ENCODE data around the gene UBE2E2.
"Not testable (repeated sequence)": the region's sequence is repeated elsewhere in the genome, so short reads cannot be mapped to it uniquely, and the experiment has no call there.

The UBE2E2 gene

DNA sequence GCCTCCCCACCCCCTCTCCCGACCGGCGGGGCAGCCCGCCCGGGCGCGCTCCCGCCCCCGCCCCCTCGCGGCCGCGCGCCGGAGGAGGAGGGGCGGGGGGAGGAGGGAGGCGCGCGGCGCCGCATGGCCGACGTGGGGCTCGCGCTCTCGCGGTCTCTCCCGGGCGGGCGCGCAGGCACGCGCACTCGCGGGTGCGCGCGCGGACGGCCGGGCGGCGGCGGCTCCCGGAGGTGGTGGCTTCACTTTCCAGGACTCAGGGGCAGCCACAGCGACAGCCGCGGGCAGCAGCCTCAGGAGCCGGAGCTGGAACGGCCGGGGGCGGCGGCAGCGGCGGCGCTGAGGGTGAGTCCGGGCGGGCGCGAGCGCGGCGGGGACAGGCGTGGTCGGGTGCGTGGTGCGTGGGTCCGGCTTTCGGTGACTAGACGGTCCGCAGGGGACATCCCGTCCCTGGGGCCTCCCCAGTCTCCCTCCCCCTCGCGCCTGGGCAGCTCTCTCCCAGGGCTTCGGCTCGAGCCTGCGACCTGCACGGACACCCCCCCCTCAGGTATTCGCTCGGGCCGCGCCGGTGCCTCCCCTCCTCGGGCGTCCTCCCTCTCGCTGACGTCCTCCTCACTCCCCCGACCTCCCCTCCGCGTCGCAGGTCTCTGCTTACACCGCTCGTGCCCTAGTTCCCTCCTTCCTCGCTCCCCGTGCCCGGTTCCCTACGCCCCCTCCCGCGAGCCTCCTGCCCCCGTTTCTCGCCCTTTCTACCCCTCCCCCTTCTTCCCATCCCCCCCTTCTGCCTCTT is at the start of gene UBE2E2:
UBE2E2 (plus strand) TSS at position 407 of the 787 bp plus-strand sequence.
- peak in 52 of 56 donors; percentile 18 to 85 (median 68) for DNase-seq

- no peak for DNase-seq
These were observed 49.7 kb upstream of the UBE2E2 start for GRCh38 chr3:23153436-23153835.

- DNase-seq: no peak
These were observed 45.8 kb upstream of the UBE2E2 start for GRCh38 chr3:23157331-23157730.

- no peak for DNase-seq
These were observed 43.2 kb upstream of the UBE2E2 start for GRCh38 chr3:23159929-23160328.

- no peak for DNase-seq
These were observed 41.8 kb upstream of the UBE2E2 start for GRCh38 chr3:23161308-23161707.

DNA sequence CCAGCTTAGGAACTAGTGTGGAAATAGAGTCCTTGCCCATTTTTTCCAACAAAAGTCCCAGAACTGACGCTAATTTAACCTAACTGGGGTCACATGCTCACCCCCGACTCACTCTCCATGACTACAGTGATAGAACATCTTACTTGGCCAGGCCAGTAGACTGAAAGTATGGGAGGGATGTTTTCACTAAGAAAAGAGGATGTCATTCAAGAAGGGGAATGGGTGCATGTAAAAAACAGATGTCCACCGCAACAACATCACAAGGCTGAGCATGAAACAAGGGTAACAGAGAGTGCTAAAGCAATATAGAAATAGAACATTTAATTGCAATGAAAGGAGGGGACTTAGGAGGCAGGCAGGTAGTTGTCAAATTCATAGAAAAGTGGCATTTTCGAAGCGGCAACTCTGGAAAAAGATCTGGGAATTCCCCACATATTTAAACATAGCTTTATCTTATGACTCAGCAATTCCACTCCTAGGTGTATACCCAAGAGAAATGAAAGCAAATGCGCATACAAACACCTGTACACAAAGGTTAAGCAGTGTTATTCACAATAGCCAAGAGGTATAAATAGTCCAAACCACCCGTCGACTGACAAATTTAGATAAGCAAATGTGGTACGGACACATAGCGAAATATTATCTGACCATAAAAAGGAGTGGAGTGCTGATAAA is 41.1 kb upstream of the UBE2E2 start:
- no peak for DNase-seq

DNA sequence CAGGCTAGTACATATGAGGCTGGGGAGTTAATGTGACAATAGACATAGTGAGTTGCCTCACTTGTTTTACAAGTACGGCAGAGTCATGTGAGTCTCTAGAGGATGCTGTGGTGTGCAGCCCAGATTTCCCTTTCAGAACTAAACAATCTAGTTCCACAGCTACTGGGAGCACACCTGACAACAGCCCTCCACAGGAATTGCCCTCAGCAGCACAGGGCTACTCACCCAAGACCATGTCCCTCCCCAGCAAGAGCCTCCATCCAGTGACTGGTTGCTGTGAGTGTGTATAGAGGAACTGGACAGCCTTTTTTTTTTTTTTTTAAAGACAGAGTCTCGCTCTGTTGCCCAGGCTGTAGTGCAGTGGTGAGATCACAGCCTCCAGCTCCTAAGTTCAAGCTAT is 40.2 kb upstream of the UBE2E2 start:
- DNase-seq: no peak

DNA sequence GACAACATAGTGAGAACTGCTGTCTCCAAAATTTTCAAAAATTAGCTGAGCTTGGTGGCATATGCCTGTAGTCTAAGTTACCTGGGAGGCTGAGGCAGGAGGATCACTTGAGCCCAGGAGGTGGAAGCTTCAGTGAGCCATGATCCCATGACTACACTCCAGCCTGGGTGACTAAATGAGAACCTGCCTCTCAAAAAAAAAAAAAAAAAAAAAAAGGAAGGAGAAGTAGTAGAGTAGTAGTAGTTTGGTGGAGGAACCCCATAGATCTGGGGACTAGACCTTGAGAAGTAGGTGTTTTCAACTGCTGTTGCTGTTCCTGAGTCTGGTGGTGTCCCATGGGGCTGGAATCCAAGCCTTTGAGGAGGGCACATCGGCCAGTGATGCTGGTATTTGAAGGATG is 38.4 kb upstream of the UBE2E2 start:
- DNase-seq: no peak

DNA sequence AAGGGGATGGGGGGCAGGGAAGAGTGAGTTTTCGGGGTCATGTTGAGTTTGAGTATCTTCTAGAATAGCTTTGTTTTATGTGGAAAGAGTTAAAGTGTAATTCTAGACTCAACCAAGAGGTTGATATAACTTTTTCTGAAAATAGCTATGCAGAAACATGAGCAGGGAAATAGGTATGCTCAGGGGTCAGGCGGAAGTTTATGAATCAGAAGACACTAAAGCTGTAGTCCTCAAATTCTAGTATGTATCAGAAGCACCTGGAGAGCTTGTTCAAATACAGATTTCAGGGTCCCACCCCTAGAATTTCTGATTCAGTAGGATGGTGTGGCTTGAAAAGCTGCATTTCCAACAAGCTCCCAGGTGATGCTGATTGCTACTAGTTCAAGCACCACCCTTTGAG is 37.6 kb upstream of the UBE2E2 start:
- DNase-seq: no peak

GRCh38 chr3:23166276-23166675 is 36.9 kb upstream of the UBE2E2 start:
- DNase-seq: no peak

DNA sequence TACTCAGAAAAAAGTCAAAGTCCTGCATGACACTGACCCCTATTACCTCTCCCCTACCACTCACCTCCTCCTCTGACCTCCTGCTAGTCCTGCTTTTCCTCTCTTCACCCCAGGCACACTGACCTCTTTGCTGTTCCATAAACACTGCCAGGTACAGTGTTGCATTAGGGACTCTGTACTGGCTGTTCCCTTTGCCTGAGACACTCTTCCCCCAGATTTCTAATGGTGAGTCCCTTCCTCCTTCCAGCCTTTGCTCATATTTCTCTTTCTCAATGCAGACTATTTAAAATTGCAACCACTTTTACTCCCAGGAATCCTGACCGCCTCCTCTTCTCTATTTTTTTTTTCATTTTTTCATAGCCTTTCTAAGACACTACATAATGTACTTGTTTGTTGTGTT is 36.3 kb upstream of the UBE2E2 start:
- no peak for DNase-seq

- no peak for DNase-seq
These were observed 33.6 kb upstream of the UBE2E2 start for GRCh38 chr3:23169551-23169950.

DNA sequence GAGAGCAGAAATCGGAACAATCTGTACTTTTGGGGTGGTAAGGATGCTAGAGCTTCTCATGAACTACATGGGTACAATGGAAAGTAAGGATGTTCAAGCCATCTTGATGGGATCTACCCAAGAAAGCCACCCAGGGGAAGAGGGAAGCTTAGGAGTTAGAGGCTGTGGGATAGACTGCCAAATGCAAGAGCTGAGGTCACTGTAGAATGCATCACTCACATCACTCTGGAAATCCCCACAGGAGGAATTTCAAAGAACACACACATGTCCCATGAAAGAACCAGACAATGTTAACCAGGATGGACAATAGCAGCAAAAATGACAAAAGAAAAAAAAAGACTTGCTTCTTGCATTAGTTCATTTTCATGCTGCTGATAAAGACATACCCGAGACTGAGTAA is 32.8 kb upstream of the UBE2E2 start:
- no peak for DNase-seq

GRCh38 chr3:23172059-23172458 is 31.1 kb upstream of the UBE2E2 start:
- DNase-seq: no peak

GRCh38 chr3:23174426-23175039 is 28.6 kb upstream of the UBE2E2 start:
- no peak for DNase-seq

- DNase-seq: no peak
These were observed 27.6 kb upstream of the UBE2E2 start for GRCh38 chr3:23175341-23176083.

DNA sequence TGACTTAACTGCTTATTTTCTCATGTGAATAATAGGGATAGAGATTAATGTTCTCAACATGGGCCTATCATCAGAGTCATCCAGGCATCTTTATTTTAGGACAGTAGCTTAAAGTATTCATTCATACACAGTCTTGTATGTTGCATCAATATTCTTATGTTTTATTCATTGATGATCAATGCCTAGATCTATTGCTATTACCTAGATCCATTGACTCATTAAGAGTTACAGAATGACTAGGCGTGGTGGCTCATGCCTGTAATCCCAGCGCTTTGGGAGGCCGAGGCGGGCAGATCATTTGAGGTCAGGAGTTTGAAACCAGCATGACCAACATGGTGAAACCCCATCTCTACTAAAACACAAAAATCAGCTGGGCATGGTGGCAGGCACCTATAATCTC is 26.3 kb upstream of the UBE2E2 start:
- not testable (repeated sequence) for DNase-seq

DNA sequence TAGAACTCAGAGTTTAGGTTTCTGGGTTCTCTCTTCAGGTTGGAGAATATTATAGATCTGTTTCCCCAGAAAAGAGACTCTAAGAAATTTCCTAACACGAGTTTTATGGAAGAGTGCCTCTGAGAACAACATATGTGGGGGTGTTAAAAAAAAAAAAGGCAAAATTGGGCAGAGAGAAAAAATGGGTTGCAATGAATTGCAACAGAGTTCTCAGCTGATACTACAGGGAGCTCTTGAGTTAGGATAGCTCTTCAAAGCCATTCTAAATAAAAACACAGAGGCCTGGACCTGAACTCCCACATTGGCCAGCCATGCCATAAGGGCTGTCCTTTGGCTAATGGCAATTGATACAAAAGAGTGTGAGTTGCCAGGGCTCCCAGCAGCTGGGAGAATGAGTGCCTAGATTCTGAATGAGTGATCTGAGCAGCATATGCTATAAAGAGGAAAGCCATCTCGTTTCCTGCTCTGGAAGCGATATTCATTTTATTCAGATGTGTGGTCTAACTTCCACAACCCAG is 20.1 kb upstream of the UBE2E2 start:
- no peak for DNase-seq

GRCh38 chr3:23183731-23184130 is 19.4 kb upstream of the UBE2E2 start:
- peak in 16 of 56 donors; percentile 1 to 51 (median 10) for DNase-seq

- DNase-seq: no peak
These were observed 17.3 kb upstream of the UBE2E2 start for GRCh38 chr3:23185861-23186260.

DNA sequence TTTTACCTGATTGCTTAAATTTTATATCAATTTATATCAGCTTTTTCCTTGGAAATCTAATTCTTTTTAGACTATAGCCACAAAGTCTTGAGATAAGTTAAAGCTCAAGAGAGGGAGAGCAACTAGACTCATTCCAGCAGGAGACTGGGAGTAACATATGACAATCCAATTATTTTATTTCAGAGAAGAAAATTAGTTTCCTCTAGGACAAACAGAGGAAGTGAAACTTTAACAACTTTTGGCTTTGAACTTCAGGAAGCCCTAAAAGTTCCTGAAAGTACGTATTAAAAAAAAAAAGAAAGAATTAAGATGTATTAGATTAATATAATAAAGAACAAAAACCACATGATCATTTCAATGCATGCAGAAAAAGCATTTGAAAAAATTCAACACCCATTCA is 13.9 kb upstream of the UBE2E2 start:
- DNase-seq: no peak

GRCh38 chr3:23192816-23193215 is 10.3 kb upstream of the UBE2E2 start:
- no peak for DNase-seq

Data from amygdala (tissue), 56 donors.